GM12864 (cell line): ENCODE measurements around the gene NLRP11.

ENCODE experiments used
- DNase-seq: peaks from one replicate; pipeline ENCODE4 v3.0.0-alpha.2; 2011; ENCODE audit warnings: low read depth
- H3K4me3 ChIP-seq: 2 replicates; pipeline ENCODE4 v1.5.1; 2011; ENCODE audit warnings: mild to moderate bottlenecking, low read depth, low read length, control low read depth
- TF ChIP-seq, protein P1 (sequence below): IDR thresholded peaks from 2 replicates; pipeline ENCODE4 v1.5.1; 2011; ENCODE audit warnings: low read depth, mild to moderate bottlenecking, moderate library complexity, low read length, control low read depth, inconsistent platforms; ENCODE audit errors: missing control alignments

The NLRP11 gene

DNA sequence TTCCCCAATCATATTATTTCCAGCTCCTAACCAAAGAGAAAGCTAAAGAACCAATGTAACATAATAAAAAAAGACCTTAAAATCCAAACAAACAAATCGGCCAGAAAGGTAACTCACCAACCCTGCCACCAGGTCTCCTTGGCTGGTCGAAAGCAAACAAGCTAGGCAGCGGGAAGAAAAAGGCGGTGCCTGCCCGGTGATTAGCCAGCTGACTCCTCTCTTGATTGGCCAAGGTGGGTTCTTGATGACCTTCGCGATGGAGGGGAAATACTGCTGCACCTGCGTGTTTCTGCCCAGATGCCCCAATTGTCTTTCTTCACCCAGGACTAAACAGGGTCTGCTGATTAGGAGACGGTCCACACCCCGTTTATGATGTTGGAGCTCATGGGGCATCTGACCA is at the start of gene NLRP11:
TSS of gene NLRP11 (minus strand) at position 154 of the 400 bp plus-strand sequence. CDS start 13,825 bp downstream, outside the sequence.
- TF ChIP-seq, protein P1, sequence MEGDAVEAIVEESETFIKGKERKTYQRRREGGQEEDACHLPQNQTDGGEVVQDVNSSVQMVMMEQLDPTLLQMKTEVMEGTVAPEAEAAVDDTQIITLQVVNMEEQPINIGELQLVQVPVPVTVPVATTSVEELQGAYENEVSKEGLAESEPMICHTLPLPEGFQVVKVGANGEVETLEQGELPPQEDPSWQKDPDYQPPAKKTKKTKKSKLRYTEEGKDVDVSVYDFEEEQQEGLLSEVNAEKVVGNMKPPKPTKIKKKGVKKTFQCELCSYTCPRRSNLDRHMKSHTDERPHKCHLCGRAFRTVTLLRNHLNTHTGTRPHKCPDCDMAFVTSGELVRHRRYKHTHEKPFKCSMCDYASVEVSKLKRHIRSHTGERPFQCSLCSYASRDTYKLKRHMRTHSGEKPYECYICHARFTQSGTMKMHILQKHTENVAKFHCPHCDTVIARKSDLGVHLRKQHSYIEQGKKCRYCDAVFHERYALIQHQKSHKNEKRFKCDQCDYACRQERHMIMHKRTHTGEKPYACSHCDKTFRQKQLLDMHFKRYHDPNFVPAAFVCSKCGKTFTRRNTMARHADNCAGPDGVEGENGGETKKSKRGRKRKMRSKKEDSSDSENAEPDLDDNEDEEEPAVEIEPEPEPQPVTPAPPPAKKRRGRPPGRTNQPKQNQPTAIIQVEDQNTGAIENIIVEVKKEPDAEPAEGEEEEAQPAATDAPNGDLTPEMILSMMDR, result no peak
- H3K4me3 ChIP-seq, result no peak within 1 kb of the TSS
- DNase-seq, result no peak

DNA sequence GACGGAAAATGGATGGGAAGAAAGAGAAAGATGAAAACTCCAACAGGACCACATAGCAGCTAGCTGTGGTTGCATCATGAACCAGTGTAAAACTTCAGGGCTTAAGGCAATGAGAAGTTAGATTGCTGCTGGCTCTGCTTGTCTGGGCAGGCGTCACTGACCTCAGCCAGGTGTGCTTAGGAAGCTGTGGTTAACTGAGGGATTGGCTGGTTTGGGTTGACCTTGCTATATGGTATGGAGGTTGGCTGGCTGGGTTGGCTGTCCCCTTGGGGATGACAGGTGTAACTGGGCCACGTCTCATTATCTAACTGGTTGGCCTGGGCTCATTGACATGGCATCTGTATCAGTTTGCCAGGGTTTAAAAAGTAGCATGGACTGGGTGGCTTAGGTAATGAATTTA is 45.4 kb upstream of the NLRP11 start:
- no peak for DNase-seq
- H3K4me3 ChIP-seq, result no peak overlapping the region
- TF ChIP-seq, protein P1, result no peak

DNA sequence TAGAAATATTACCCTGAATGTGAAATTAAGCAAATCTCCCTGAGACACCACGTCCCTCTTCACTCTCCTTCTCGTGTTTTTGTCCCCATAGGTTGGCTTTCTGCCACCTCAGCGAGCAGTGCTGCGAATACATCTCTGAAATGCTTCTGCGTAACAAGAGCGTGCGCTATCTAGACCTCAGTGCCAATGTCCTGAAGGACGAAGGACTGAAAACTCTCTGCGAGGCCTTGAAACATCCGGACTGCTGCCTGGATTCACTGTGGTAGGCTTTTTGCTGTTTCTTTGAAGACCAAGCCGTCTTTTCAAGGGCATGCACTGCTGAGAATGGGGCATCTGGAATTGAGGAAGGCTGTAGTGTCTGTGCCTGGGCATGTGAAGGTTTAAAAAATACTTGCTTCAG is 38.9 kb upstream of the NLRP11 start:
- no peak for DNase-seq
- TF ChIP-seq, protein P1, result no peak
- H3K4me3 ChIP-seq, result no peak overlapping the region

DNA sequence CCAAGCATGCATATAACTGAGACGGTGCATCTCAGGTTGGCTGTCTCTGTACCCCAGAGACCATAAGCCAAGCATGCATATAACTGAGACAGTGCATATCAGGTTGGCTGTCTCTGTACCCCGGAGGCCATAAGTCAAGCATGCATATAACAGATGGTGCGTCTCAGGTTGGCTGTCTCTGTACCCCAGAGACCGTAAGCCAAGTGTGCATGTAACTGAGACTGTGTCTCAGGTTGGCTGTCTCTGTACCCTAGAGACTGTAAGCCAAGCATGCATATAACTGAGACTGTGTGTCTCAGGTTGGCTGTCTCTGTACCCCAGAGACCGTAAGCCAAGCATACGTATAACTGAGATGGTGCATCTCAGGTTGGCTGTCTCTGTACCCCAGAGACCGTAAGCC is 35.3 kb upstream of the NLRP11 start:
- no peak overlapping the region for H3K4me3 ChIP-seq
- no peak for DNase-seq
- TF ChIP-seq, protein P1, result no peak

DNA sequence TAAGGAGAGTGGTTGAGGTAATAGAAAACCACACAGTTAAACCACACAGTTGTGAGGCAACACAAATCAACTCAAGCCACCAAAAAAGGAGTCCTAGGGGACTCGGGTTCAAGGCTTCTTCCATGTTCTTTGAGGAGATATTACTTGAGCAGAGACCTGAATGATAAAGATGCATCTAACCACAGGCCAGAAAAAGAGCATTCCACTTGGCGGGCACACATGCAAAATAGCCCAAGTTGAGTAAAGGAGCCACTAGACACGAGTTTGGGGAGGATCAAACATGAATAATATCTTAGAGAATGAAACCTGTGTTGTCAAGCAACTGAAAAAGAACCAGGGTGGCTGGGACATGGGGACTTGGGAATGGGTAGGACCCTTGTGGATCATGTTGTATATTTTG is 34.7 kb upstream of the NLRP11 start:
- TF ChIP-seq, protein P1, result no peak
- no peak for DNase-seq
- H3K4me3 ChIP-seq, result no peak overlapping the region

DNA sequence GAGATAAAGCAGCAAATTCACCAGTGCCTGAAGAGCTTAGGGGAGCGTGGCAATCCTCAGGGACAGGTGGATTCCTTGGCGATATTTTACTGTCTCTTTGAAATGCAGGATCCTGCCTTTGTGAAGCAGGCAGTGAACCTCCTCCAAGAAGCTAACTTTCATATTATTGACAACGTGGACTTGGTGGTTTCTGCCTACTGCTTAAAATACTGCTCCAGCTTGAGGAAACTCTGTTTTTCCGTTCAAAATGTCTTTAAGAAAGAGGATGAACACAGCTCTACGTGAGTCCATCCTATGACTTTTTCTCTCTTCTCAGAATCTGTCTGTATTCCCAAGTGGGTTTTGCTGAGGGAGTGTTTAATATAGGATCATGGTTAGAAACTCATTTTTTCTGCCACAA is 27.2 kb upstream of the NLRP11 start:
- no peak for DNase-seq
- TF ChIP-seq, protein P1, result no peak
- no peak overlapping the region for H3K4me3 ChIP-seq

DNA sequence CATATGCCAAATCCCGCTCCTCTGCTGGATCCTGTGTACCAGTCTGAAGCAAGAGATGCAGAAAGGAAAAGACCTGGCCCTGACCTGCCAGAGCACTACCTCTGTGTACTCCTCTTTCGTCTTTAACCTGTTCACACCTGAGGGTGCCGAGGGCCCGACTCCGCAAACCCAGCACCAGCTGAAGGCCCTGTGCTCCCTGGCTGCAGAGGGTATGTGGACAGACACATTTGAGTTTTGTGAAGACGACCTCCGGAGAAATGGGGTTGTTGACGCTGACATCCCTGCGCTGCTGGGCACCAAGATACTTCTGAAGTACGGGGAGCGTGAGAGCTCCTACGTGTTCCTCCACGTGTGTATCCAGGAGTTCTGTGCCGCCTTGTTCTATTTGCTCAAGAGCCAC is 26.6 kb upstream of the NLRP11 start:
- DNase-seq, result no peak

More for the DNA sequence above, 26.6 kb upstream of the NLRP11 start:
- TF ChIP-seq, protein P1, result no peak
- no peak overlapping the region for H3K4me3 ChIP-seq
